ENCODE measurements around the gene SYT2. TPM values are rescaled to one million over a fixed set of nuclear protein-coding genes. Genes with fewer than 3 reads are reported as not detected.

SYT2 gene
- total and polyA plus RNA-seq, 2 of the 13 experiments (the other 11 are each of a cell fraction or from before 2014, with no cell fraction given), result not detected

DNA sequence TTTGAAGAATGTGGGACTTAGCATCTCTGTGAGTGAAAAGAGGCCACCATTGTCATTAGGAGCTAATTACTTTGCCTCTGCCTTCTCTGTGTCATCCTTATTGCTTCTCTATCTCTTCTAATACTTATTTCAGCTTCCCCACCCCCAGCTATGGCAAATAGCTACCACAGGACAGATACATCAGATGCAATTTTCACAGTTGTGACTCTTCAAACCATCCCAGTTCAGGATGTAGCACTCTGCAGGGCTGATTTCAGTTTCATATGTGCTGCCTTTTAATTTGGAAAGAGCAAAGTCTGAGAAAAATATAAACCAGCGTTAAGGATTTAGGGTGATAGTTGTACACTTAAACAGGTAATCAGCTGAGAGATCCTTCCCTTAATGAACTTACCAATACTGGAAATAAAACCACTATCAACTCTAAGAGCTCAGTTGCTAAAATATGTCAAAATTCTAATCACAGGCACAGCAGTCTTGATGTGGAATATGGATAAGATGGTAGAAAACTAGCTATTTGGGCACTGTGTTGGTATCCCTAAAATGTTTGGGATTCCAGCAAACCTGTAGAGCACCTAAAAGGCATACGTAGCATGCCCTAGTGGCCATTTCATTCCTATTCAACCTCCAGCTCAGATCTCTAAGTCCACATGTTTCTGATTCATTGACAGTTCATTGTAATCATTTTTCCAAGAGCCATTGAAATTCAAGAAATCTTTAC, 148.4 kb downstream of the SYT2 start (continued):
- no peak for TF ChIP-seq RFXAP (CRISPR knock-in tag; IDR thresholded peaks at IDR 0.05; ENCODE audit: borderline replicate concordance)

DNA sequence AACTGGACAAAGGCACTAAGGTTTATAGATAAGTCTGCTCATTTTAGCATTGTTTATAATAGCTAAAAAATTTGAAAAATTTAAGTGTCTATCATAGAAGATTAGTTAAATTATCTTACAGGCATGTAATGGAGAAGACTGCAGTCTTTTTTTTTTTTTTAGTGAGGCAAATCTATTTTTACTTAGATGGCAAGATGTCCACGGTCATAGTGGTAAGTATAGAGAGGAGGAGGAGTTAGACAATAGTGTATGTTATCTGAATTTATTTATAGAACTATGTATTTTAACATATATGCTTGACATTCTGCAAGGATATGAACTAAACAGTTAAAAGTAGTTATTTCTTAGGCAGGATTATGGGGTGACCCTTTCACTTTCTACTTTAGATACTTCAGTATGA, 149.0 kb downstream of the SYT2 start:
- FAIRE-seq, result no peak
- H3K9ac ChIP-seq (ENCODE audit: insufficient read depth, low read depth, low read length), result no peak overlapping the region
- H2AFZ ChIP-seq (ENCODE audit: low read length), result no peak overlapping the region
- no TSS peak for BruUV-seq (replicated peaks)
- ChIA-PET POLR2A (no interaction called here), CTCF (ENCODE audit: low intra/inter-chr PET ratio, low total read pairs) (no interaction called here)
- in situ Hi-C loops (cut with HindIII; ENCODE audit: extremely low pct_ligation_motif_present, low pct_unique_long_range_greater_than_20kb), result no loop called here
- H3K27ac ChIP-seq (ENCODE audit: extremely low read length, insufficient read depth, low read length), result no peak overlapping the region
- TF ChIP-seq KLF6 (CRISPR knock-in tag; IDR thresholded peaks at IDR 0.05) (no peak), ZNF20 (CRISPR knock-in tag; IDR thresholded peaks at IDR 0.05) (no peak), MYC (CRISPR knock-in tag; IDR thresholded peaks at IDR 0.05; ENCODE audit: borderline replicate concordance) (no peak), ZNF644 (CRISPR knock-in tag; IDR thresholded peaks at IDR 0.05; ENCODE audit: low read depth) (no peak), RELA (CRISPR knock-in tag; IDR thresholded peaks at IDR 0.05) (no peak), NR1H2 (CRISPR knock-in tag; IDR thresholded peaks at IDR 0.05; ENCODE audit: borderline replicate concordance, low read depth) (no peak), ZNF720 (CRISPR knock-in tag; IDR thresholded peaks at IDR 0.05) (no peak), ZNF12 (CRISPR knock-in tag; IDR thresholded peaks at IDR 0.05) (no peak), ZNF331 (CRISPR knock-in tag; IDR thresholded peaks at IDR 0.05) (no peak)
- TF ChIP-seq, protein P1, sequence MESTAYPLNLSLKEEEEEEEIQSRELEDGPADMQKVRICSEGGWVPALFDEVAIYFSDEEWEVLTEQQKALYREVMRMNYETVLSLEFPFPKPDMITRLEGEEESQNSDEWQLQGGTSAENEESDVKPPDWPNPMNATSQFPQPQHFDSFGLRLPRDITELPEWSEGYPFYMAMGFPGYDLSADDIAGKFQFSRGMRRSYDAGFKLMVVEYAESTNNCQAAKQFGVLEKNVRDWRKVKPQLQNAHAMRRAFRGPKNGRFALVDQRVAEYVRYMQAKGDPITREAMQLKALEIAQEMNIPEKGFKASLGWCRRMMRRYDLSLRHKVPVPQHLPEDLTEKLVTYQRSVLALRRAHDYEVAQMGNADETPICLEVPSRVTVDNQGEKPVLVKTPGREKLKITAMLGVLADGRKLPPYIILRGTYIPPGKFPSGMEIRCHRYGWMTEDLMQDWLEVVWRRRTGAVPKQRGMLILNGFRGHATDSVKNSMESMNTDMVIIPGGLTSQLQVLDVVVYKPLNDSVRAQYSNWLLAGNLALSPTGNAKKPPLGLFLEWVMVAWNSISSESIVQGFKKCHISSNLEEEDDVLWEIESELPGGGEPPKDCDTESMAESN (CRISPR knock-in tag; conservative IDR thresholded peaks at IDR 0.05), result no peak
- TF ChIP-seq, protein P2, sequence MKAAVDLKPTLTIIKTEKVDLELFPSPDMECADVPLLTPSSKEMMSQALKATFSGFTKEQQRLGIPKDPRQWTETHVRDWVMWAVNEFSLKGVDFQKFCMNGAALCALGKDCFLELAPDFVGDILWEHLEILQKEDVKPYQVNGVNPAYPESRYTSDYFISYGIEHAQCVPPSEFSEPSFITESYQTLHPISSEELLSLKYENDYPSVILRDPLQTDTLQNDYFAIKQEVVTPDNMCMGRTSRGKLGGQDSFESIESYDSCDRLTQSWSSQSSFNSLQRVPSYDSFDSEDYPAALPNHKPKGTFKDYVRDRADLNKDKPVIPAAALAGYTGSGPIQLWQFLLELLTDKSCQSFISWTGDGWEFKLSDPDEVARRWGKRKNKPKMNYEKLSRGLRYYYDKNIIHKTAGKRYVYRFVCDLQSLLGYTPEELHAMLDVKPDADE (CRISPR knock-in tag; IDR thresholded peaks at IDR 0.05), result no peak
- TF ChIP-seq, protein P3, sequence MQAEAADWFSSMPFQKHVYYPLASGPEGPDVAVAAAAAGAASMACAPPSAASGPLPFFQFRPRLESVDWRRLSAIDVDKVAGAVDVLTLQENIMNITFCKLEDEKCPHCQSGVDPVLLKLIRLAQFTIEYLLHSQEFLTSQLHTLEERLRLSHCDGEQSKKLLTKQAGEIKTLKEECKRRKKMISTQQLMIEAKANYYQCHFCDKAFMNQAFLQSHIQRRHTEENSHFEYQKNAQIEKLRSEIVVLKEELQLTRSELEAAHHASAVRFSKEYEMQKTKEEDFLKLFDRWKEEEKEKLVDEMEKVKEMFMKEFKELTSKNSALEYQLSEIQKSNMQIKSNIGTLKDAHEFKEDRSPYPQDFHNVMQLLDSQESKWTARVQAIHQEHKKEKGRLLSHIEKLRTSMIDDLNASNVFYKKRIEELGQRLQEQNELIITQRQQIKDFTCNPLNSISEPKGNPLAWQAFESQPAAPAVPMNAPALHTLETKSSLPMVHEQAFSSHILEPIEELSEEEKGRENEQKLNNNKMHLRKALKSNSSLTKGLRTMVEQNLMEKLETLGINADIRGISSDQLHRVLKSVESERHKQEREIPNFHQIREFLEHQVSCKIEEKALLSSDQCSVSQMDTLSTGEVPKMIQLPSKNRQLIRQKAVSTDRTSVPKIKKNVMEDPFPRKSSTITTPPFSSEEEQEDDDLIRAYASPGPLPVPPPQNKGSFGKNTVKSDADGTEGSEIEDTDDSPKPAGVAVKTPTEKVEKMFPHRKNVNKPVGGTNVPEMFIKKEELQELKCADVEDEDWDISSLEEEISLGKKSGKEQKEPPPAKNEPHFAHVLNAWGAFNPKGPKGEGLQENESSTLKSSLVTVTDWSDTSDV (CRISPR knock-in tag; IDR thresholded peaks at IDR 0.05), result no peak
- TF ChIP-seq, protein P4, sequence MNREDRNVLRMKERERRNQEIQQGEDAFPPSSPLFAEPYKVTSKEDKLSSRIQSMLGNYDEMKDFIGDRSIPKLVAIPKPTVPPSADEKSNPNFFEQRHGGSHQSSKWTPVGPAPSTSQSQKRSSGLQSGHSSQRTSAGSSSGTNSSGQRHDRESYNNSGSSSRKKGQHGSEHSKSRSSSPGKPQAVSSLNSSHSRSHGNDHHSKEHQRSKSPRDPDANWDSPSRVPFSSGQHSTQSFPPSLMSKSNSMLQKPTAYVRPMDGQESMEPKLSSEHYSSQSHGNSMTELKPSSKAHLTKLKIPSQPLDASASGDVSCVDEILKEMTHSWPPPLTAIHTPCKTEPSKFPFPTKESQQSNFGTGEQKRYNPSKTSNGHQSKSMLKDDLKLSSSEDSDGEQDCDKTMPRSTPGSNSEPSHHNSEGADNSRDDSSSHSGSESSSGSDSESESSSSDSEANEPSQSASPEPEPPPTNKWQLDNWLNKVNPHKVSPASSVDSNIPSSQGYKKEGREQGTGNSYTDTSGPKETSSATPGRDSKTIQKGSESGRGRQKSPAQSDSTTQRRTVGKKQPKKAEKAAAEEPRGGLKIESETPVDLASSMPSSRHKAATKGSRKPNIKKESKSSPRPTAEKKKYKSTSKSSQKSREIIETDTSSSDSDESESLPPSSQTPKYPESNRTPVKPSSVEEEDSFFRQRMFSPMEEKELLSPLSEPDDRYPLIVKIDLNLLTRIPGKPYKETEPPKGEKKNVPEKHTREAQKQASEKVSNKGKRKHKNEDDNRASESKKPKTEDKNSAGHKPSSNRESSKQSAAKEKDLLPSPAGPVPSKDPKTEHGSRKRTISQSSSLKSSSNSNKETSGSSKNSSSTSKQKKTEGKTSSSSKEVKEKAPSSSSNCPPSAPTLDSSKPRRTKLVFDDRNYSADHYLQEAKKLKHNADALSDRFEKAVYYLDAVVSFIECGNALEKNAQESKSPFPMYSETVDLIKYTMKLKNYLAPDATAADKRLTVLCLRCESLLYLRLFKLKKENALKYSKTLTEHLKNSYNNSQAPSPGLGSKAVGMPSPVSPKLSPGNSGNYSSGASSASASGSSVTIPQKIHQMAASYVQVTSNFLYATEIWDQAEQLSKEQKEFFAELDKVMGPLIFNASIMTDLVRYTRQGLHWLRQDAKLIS (CRISPR knock-in tag; IDR thresholded peaks at IDR 0.05), result no peak
- no peaks in the 10 kb centered on the region for H4K20me1 ChIP-seq (ENCODE audit: insufficient read depth, low read length)
- ATAC-seq, result no peak
- no peaks in the 10 kb centered on the region for H3K79me2 ChIP-seq (ENCODE audit: insufficient read depth, low read length)
- H3K27me3 ChIP-seq (ENCODE audit: control insufficient read depth in 1 of 2, insufficient read depth in 2 of 2, low read length in 2 of 2), result no peaks in the 10 kb centered on the region
- H3K4me3 ChIP-seq (replicated peaks in 1 of 3; ENCODE audit: insufficient read depth in 1 of 3, low read depth in 2 of 3, low read length in 3 of 3), result no peak overlapping the region
- H3K4me1 ChIP-seq (ENCODE audit: insufficient read depth, low read length), result peaks cover 10% of the 10 kb centered on the region; the same call in 1 of the 2 replicates
- WGBS (ENCODE audit: low lambda C conversion rate), result 100% methylated on average over 1 of the region's 1 CpG
- no peaks in the 10 kb centered on the region for H3K9me3 ChIP-seq (ENCODE audit: low read length)
- no peak for DNase-seq (ENCODE audit: low spot score)
- H3K4me2 ChIP-seq (ENCODE audit: low read depth, low read length), result no peak overlapping the region
- peaks cover 0 to 18% of the 10 kb centered on the region in 2 experiments; a peak in 2 of 5 replicates for H3K36me3 ChIP-seq (replicated peaks in 1 of 2; ENCODE audit: control insufficient read depth in 1 of 2, insufficient read depth in 2 of 2, low read length in 2 of 2)
- intact Hi-C loops (cut with micrococcal nuclease; ENCODE audit: unreplicated experiment), result no loop called here
